ENCODE results near the gene MEOX1. TPM values are rescaled to one million over a fixed set of nuclear protein-coding genes. Genes with fewer than 3 reads are reported as not detected.
A peak's percentile ranks its signal among the peaks of the same experiment; 100 is the strongest.

The MEOX1 gene
- total and polyA plus RNA-seq, 2 of the 4 experiments (the other 2 are of a cell fraction): 0.48 to 0.72 TPM

GRCh38 chr17:43662413-43663141 lies 855 bp upstream of the MEOX1 start:
- ATAC-seq (ENCODE audit: low read depth): peak; percentile 7; the same call in 1 of the 2 replicates

More at GRCh38 chr17:43662413-43663141, 855 bp upstream of the MEOX1 start:
- H3K4ac ChIP-seq (ENCODE audit: low read depth, low read length): no peak overlapping the region
- no peak overlapping the region for H2BK20ac ChIP-seq (ENCODE audit: low read depth, low read length)
- no peak overlapping the region for H3K18ac ChIP-seq (ENCODE audit: low read depth, low read length)
- no peak overlapping the region for H3K56ac ChIP-seq (ENCODE audit: extremely low read depth, insufficient read depth, low read length)
- H4K8ac ChIP-seq (ENCODE audit: low read depth in 2 of 2, low read length in 2 of 2): no peak overlapping the region; a peak in 1 of 4 replicates
- intact Hi-C loops (cut with micrococcal nuclease): no loop called here
- no peaks in the 10 kb centered on the region for H3K36me3 ChIP-seq (ENCODE audit: control insufficient read depth, insufficient read depth, low read length)
- dilution Hi-C loops (cut with HindIII; ENCODE audit: low sequenced_read_pairs, unreplicated experiment): no loop called here
- no peak overlapping the region for H3K14ac ChIP-seq (replicated peaks; ENCODE audit: low read depth, low read length)
- no peak overlapping the region for H3K4me3 ChIP-seq (ENCODE audit: insufficient read depth, low read depth, low read length)
- no peak overlapping the region for H3K23ac ChIP-seq (ENCODE audit: low read depth, low read length)
- no peak for DNase-seq
- peaks cover 4% of the 10 kb centered on the region; the same call in 1 of the 2 replicates for H3K9me1 ChIP-seq (ENCODE audit: insufficient read depth, low read length)
- no peak overlapping the region for H3K27ac ChIP-seq (ENCODE audit: insufficient read depth, low read length)
- no peak for TF ChIP-seq POLR2A (IDR thresholded peaks at IDR 0.05; ENCODE audit: low read depth, low read length)
- no peak for TF ChIP-seq SMC3 (IDR thresholded peaks at IDR 0.05; ENCODE audit: low read depth, low read length)
- TF ChIP-seq RCOR1 (IDR thresholded peaks at IDR 0.05; ENCODE audit: insufficient replicate concordance, low read length): no peak
- TF ChIP-seq, protein P1, sequence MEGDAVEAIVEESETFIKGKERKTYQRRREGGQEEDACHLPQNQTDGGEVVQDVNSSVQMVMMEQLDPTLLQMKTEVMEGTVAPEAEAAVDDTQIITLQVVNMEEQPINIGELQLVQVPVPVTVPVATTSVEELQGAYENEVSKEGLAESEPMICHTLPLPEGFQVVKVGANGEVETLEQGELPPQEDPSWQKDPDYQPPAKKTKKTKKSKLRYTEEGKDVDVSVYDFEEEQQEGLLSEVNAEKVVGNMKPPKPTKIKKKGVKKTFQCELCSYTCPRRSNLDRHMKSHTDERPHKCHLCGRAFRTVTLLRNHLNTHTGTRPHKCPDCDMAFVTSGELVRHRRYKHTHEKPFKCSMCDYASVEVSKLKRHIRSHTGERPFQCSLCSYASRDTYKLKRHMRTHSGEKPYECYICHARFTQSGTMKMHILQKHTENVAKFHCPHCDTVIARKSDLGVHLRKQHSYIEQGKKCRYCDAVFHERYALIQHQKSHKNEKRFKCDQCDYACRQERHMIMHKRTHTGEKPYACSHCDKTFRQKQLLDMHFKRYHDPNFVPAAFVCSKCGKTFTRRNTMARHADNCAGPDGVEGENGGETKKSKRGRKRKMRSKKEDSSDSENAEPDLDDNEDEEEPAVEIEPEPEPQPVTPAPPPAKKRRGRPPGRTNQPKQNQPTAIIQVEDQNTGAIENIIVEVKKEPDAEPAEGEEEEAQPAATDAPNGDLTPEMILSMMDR (conservative IDR thresholded peaks at IDR 0.05; ENCODE audit: low read depth, low read length): no peak
- no peak for TF ChIP-seq RAD21 (IDR thresholded peaks at IDR 0.05; ENCODE audit: low read length)
- no peak for TF ChIP-seq MAZ (IDR thresholded peaks at IDR 0.05; ENCODE audit: borderline replicate concordance, low read depth, low read length)
- TF ChIP-seq RFX5 (IDR thresholded peaks at IDR 0.05; ENCODE audit: low read depth, low read length): no peak
- TF ChIP-seq CEBPB (IDR thresholded peaks at IDR 0.05; ENCODE audit: low read depth, low read length): no peak
- TF ChIP-seq BHLHE40 (IDR thresholded peaks at IDR 0.05; ENCODE audit: low read depth, low read length): no peak
- no peak for TF ChIP-seq NFE2L2 (IDR thresholded peaks at IDR 0.05; ENCODE audit: low read depth, low read length)
- no peak for TF ChIP-seq MXI1 (IDR thresholded peaks at IDR 0.05; ENCODE audit: borderline replicate concordance, low read depth, low read length)
- TF ChIP-seq FOS (IDR thresholded peaks at IDR 0.05; ENCODE audit: low read depth, low read length): no peak
- TF ChIP-seq MAFK (IDR thresholded peaks at IDR 0.05; ENCODE audit: low read depth, low read length): no peak
- TF ChIP-seq, protein P2, sequence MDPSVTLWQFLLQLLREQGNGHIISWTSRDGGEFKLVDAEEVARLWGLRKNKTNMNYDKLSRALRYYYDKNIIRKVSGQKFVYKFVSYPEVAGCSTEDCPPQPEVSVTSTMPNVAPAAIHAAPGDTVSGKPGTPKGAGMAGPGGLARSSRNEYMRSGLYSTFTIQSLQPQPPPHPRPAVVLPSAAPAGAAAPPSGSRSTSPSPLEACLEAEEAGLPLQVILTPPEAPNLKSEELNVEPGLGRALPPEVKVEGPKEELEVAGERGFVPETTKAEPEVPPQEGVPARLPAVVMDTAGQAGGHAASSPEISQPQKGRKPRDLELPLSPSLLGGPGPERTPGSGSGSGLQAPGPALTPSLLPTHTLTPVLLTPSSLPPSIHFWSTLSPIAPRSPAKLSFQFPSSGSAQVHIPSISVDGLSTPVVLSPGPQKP (IDR thresholded peaks at IDR 0.05; ENCODE audit: borderline replicate concordance, low read depth, low read length): no peak
- TF ChIP-seq USF2 (IDR thresholded peaks at IDR 0.05; ENCODE audit: low read depth, low read length): no peak
- H2AFZ ChIP-seq (replicated peaks; ENCODE audit: low read length, poor library complexity): peak overlapping the region; percentile 37
- H4K20me1 ChIP-seq (ENCODE audit: insufficient read depth, low read length): no peaks in the 10 kb centered on the region
- in situ Hi-C loops (cut with MboI; ENCODE audit: low sequenced_read_pairs): no loop called here
- H2AK9ac ChIP-seq (replicated peaks; ENCODE audit: low read depth, low read length, poor library complexity): no peak overlapping the region
- H3K4me2 ChIP-seq (ENCODE audit: low read depth, low read length): no peak overlapping the region
- ChIA-PET CTCF (no interaction called here), POLR2A (ENCODE audit: unreplicated experiment) (no interaction called here)
- peaks cover 22% of the 10 kb centered on the region for H3K27me3 ChIP-seq (ENCODE audit: control insufficient read depth, insufficient read depth, low read length)
- no TSS peak for BruUV-seq (replicated peaks)
- no peaks in the 10 kb centered on the region for H3K9me3 ChIP-seq (ENCODE audit: control insufficient read depth, insufficient read depth, low read length)
- no peak overlapping the region for H3K9ac ChIP-seq (ENCODE audit: low read depth, low read length)
- WGBS, 2 experiments (ENCODE audit: extremely low coverage in 2 of 2, insufficient read length in 1 of 2): 73% methylated on average over 3 of the region's 12 CpGs; no CpG with 5 or more reads in 1 of the 2 experiments
- H4K5ac ChIP-seq (ENCODE audit: low read depth, low read length): no peak overlapping the region
- H3K79me1 ChIP-seq (ENCODE audit: low read depth in 1 of 2, low read length in 2 of 2): no peaks in the 10 kb centered on the region
- no peak overlapping the region for H4K91ac ChIP-seq (ENCODE audit: insufficient read depth, low read depth, low read length)
- no peak overlapping the region for H2BK120ac ChIP-seq (ENCODE audit: low read depth, low read length)
- peak overlapping the region; percentile 39 for H2AK5ac ChIP-seq (ENCODE audit: low read depth, low read length)
- H3K4me1 ChIP-seq (ENCODE audit: control insufficient read depth, insufficient read depth, low read length): peaks cover 9% of the 10 kb centered on the region
- H2BK5ac ChIP-seq (ENCODE audit: low read depth, low read length, poor library complexity, severe bottlenecking): no peak overlapping the region
- no peak overlapping the region for H2BK15ac ChIP-seq (ENCODE audit: low read depth, low read length)

All from IMR-90 (cell line).